ENCODE data around the gene KCNK3.

GRCh38 chr2:26772064-26773001 is 79.8 kb downstream of the KCNK3 start:
- TF ChIP-seq CTCF (IDR thresholded peaks at IDR 0.05 in 8 of 11, conservative IDR thresholded peaks at IDR 0.05 in 3 of 11) (no peak), POLR2A (IDR thresholded peaks at IDR 0.05) (no peak)

Data from spleen (tissue), 7 donors.